ENCODE data around the gene PTPRN2.

GRCh38 chr7:157560710-157561522 lies 1026.7 kb downstream of the PTPRN2 start:
- TF ChIP-seq, protein P1, sequence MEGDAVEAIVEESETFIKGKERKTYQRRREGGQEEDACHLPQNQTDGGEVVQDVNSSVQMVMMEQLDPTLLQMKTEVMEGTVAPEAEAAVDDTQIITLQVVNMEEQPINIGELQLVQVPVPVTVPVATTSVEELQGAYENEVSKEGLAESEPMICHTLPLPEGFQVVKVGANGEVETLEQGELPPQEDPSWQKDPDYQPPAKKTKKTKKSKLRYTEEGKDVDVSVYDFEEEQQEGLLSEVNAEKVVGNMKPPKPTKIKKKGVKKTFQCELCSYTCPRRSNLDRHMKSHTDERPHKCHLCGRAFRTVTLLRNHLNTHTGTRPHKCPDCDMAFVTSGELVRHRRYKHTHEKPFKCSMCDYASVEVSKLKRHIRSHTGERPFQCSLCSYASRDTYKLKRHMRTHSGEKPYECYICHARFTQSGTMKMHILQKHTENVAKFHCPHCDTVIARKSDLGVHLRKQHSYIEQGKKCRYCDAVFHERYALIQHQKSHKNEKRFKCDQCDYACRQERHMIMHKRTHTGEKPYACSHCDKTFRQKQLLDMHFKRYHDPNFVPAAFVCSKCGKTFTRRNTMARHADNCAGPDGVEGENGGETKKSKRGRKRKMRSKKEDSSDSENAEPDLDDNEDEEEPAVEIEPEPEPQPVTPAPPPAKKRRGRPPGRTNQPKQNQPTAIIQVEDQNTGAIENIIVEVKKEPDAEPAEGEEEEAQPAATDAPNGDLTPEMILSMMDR (IDR thresholded peaks at IDR 0.05): no peak
- no peak for TF ChIP-seq EP300 (IDR thresholded peaks at IDR 0.05)
